Gastrocnemius medialis (tissue), 4 donors: ENCODE measurements around the gene TAMALIN. TPM values are rescaled to one million over a fixed set of nuclear protein-coding genes. Genes with fewer than 3 reads are reported as not detected.

ENCODE experiments used
- ATAC-seq, 2 donors: fragments of 150-250 bp; one replicate each; pipeline ENCODE4 v1.9.1; 2016
- DNase-seq, 2 donors: peaks; one replicate each; pipeline ENCODE4 v3.0.0-alpha.2; 2019
- H3K27ac ChIP-seq, 4 donors: fragments of 200-600 bp; sonication (generic); 1 replicate in 1 of 4; 2 replicates in 3 of 4; pipeline ENCODE4 v1.5.1; 2016 to 2018; ENCODE audit warnings: mild to moderate bottlenecking in 2 of 4, moderate library complexity in 1 of 4
- H3K27me3 ChIP-seq, 3 donors: fragments of 200-600 bp; sonication (generic) in 2 of 3; 1 replicate in 1 of 3; 2 replicates in 2 of 3; pipeline versions ENCODE4 v1.5.1 to v1.6.0; 2016 to 2019; ENCODE audit warnings: mild to moderate bottlenecking in 1 of 3, moderate library complexity in 1 of 3
- H3K36me3 ChIP-seq, 2 donors: fragments of 200-600 bp; sonication (generic) in 1 of 2; one replicate each; pipeline ENCODE4 v1.5.1; 2017 to 2018
- H3K4me1 ChIP-seq, 2 donors: fragments of 200-600 bp; sonication (generic) in 1 of 2; one replicate each; pipeline ENCODE4 v1.5.1; 2016 to 2017; ENCODE audit warnings: mild to moderate bottlenecking in 2 of 2
- H3K4me3 ChIP-seq, 4 donors: fragments of 200-600 bp; sonication (generic) in 3 of 4; 1 replicate in 1 of 4; 2 replicates in 3 of 4; pipeline ENCODE4 v1.5.1; 2016 to 2019; ENCODE audit warnings: mild to moderate bottlenecking in 2 of 4
- H3K9me3 ChIP-seq, 3 donors: fragments of 200-600 bp; sonication (generic) in 2 of 3; 1 replicate in 1 of 3; 2 replicates in 2 of 3; pipeline ENCODE4 v1.5.1; 2016 to 2019
- CTCF ChIP-seq, 5 experiments: fragments of 450-650 bp in 3 of 5; fragments of 200-600 bp in 2 of 5; sonication (generic) in 2 of 5; IDR thresholded peaks in 4 of 5; conservative IDR thresholded peaks in 1 of 5; 1 replicate in 4 of 5; 2 replicates in 1 of 5; pipeline ENCODE4 v1.5.1; 2016 to 2019; ENCODE audit warnings: antibody characterized with exemption in 5 of 5, mild to moderate bottlenecking in 3 of 5, moderate library complexity in 3 of 5
- POLR2A ChIP-seq, 2 donors: fragments of 450-650 bp; IDR thresholded peaks; one replicate each; pipeline ENCODE4 v1.6.1; 2017; ENCODE audit warnings: antibody characterized with exemption in 2 of 2, mild to moderate bottlenecking in 2 of 2, moderate library complexity in 2 of 2
- in situ Hi-C, 4 donors: fragments of 200-750 bp; cut with MboI; loops; one replicate each; pipeline versions ENCODE4 v1.15.0 to v1.8.0; 2017; ENCODE audit warnings: low sequenced_read_pairs in 4 of 4
- intact Hi-C: fragments of 100-400 bp; cut with DNase I; formaldehyde crosslinking; loops from one replicate; pipeline ENCODE4 v1.15.1; 2023; ENCODE audit warnings: low total_unique reads
- total RNA-seq, 4 donors: library from RNA; depleted of rRNA; stranded (reverse); fragments of >200 nt; gene quantifications; one replicate each; pipeline versions ENCODE4 v1.1.0 to v1.2.3, GENCODE V29; 2016

The TAMALIN gene
- total RNA-seq, 4 donors from 2014 or later = 9.3 to 14.9 (median 11.8) TPM

GRCh38 chr12:51960488-51960887 is 46.3 kb upstream of the TAMALIN start:
- in situ Hi-C loops = no loop called here
- H3K4me3 ChIP-seq = no peak overlapping the region
- DNase-seq = no peak
- no peak for ATAC-seq
- intact Hi-C loops = no loop called here
- peaks cover 37 to 38% of the 10 kb centered on the region in 2 donors for H3K4me1 ChIP-seq
- H3K36me3 ChIP-seq = no peaks in the 10 kb centered on the region
- H3K27me3 ChIP-seq = no peaks in the 10 kb centered on the region
- no peak overlapping the region for H3K27ac ChIP-seq
- no peaks in the 10 kb centered on the region for H3K9me3 ChIP-seq
- TF ChIP-seq CTCF (IDR thresholded peaks at IDR 0.05 in 4 of 5, conservative IDR thresholded peaks at IDR 0.05 in 1 of 5) (no peak), POLR2A (IDR thresholded peaks at IDR 0.05) (no peak)

- intact Hi-C loops = no loop called here
- no peak for ATAC-seq
Measured at GRCh38 chr12:51960890-51961289, 45.9 kb upstream of the TAMALIN start.

GRCh38 chr12:51961834-51962233 is 44.9 kb upstream of the TAMALIN start:
- intact Hi-C loops = no loop called here
- H3K9me3 ChIP-seq = no peaks in the 10 kb centered on the region
- no peak for TF ChIP-seq CTCF (IDR thresholded peaks at IDR 0.05 in 4 of 5, conservative IDR thresholded peaks at IDR 0.05 in 1 of 5)
- no peak for TF ChIP-seq POLR2A (IDR thresholded peaks at IDR 0.05)
- no peak for DNase-seq
- ATAC-seq = no peak
- H3K27ac ChIP-seq = no peak overlapping the region
- H3K27me3 ChIP-seq = no peaks in the 10 kb centered on the region
- in situ Hi-C loops = no loop called here
- no peaks in the 10 kb centered on the region for H3K36me3 ChIP-seq
- H3K4me3 ChIP-seq = no peak overlapping the region
- H3K4me1 ChIP-seq = peaks cover 25 to 28% of the 10 kb centered on the region in 2 donors

More at GRCh38 chr12:51960890-51961289, 45.9 kb upstream of the TAMALIN start:
- Histone ChIP-seq H3K36me3 (no peaks in the 10 kb centered on the region), H3K4me3 (no peak overlapping the region), H3K27me3 (no peaks in the 10 kb centered on the region), H3K27ac (no peak overlapping the region), H3K4me1 (peaks cover 33 to 34% of the 10 kb centered on the region in 2 donors), H3K9me3 (no peaks in the 10 kb centered on the region)
- no peak for DNase-seq
- TF ChIP-seq CTCF (IDR thresholded peaks at IDR 0.05 in 4 of 5, conservative IDR thresholded peaks at IDR 0.05 in 1 of 5) (no peak), POLR2A (IDR thresholded peaks at IDR 0.05) (no peak)
- in situ Hi-C loops = no loop called here

GRCh38 chr12:51962737-51963136 is 44.0 kb upstream of the TAMALIN start:
- no peak overlapping the region for H3K27ac ChIP-seq
- no peak overlapping the region for H3K4me3 ChIP-seq
- no peaks in the 10 kb centered on the region for H3K27me3 ChIP-seq
- no peaks in the 10 kb centered on the region for H3K9me3 ChIP-seq
- in situ Hi-C loops (no loop called here), intact Hi-C loops (no loop called here)
- H3K36me3 ChIP-seq = no peaks in the 10 kb centered on the region
- H3K4me1 ChIP-seq = peaks cover 21 to 28% of the 10 kb centered on the region in 2 donors
- DNase-seq (no peak), ATAC-seq (no peak)
- TF ChIP-seq POLR2A (IDR thresholded peaks at IDR 0.05) (no peak), CTCF (IDR thresholded peaks at IDR 0.05 in 4 of 5, conservative IDR thresholded peaks at IDR 0.05 in 1 of 5) (no peak)

GRCh38 chr12:51963477-51963876 is 43.3 kb upstream of the TAMALIN start:
- TF ChIP-seq POLR2A (IDR thresholded peaks at IDR 0.05) (no peak), CTCF (IDR thresholded peaks at IDR 0.05 in 4 of 5, conservative IDR thresholded peaks at IDR 0.05 in 1 of 5) (no peak)
- peaks cover 21 to 28% of the 10 kb centered on the region in 2 donors for H3K4me1 ChIP-seq
- H3K27me3 ChIP-seq = no peaks in the 10 kb centered on the region
- in situ Hi-C loops = no loop called here
- no peak for DNase-seq
- intact Hi-C loops = no loop called here
- no peaks in the 10 kb centered on the region for H3K9me3 ChIP-seq
- no peaks in the 10 kb centered on the region for H3K36me3 ChIP-seq
- ATAC-seq = no peak
- H3K4me3 ChIP-seq = no peak overlapping the region
- H3K27ac ChIP-seq = no peak overlapping the region
